ENCODE measurements around the gene DNER. TPM values are rescaled to one million over a fixed set of nuclear protein-coding genes. Genes with fewer than 3 reads are reported as not detected.

Gene DNER
- total RNA-seq, 1 donor from 2014 or later = 1.2 TPM

GRCh38 chr2:229492034-229492433 is 222.3 kb downstream of the DNER start:
- DNase-seq (ENCODE audit: low read depth) = no peak

- DNase-seq (ENCODE audit: low read depth) = no peak
Measured at GRCh38 chr2:229490167-229490566, 224.2 kb downstream of the DNER start.

- DNase-seq (ENCODE audit: low read depth) = no peak
Measured at GRCh38 chr2:229489016-229489415, 225.3 kb downstream of the DNER start.

DNA sequence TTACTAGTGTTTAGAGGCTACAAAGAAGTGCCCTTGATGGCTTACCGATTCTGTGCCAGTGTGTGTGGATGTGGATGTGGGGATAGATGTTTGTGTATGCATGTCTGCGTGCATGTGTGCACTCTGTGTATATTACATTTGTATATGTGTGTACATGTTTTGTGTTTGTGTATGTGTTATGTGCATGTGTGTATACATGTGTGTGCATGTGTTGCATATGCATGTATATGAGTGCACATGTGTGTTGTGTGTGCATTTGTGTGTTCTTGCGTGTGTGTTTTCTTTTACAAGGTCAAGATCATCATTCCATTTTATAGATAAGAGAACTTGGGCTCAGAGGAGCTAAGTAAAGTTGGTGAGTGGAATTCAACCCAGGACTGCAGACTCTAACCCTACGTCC is 226.1 kb downstream of the DNER start:
- no peak for DNase-seq (ENCODE audit: low read depth)

- no peak for DNase-seq (ENCODE audit: low read depth)
Measured at GRCh38 chr2:229486673-229487072, 227.7 kb downstream of the DNER start.

- DNase-seq (ENCODE audit: low read depth) = no peak
Measured at GRCh38 chr2:229485857-229486256, 228.5 kb downstream of the DNER start.

DNA sequence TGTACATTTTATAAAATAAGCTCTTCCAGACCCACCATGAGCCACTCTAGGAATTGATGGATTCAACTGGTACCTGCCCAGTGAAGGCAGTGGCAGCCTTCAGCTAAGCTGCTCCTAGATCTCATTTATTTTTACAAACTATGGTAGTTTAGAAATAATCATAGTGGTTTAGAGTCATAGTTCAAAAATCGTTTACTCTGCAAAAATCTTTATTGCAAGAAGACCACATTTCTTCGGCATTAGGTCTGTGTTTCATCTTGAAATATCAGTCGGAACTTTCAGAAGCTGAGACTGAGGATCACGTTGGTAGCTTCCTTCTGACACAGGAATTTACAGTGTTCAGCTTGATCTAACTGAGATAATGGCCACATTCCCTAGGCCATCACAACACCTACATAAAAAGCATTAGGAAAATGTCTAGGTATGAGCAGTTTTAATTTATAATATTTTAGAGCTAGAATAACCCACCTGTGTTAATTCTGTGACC is 237.0 kb downstream of the DNER start:
- DNase-seq (ENCODE audit: low read depth) = no peak

- peak; percentile 6 for DNase-seq (ENCODE audit: low read depth)
Measured at GRCh38 chr2:229475778-229476177, 238.6 kb downstream of the DNER start.

DNA sequence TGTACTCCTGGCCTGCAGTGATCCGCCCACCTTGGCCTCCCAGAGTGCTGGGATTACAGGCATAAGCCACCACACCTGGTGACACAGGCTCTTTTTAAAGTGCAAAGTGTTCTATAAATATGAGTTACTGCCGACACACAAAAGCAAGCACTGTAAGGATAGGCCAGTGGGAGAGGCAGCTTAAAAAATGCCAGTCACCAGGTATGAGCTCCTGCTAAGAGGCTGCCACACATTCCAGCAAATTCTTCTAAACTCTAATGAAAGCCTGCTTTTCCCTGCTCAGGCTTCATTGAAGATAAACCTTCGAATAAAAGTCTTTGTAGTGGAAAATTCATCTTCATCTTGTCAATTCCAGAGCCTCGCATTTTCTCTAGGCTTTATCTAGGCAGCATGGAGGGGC is 240.2 kb downstream of the DNER start:
- DNase-seq (ENCODE audit: low read depth) = no peak

DNA sequence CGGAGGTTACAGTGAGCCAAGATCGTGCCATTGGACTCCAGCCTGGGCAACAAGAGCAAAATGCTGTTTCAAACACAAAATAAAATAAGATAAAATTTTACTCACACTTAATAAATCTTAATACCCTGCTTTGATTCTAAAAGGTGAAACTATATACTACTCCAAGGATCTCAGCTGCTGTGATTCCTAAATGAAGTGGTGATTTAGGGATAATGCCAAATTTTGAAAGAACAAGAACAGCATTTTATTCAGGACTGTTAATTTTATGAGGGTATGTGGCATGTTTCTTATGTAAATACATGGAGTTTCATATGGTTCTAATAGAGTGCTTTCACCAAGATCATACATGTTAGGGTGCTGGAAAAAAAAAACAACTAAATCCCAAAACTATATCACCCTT is 243.6 kb downstream of the DNER start:
- no peak for DNase-seq (ENCODE audit: low read depth)

DNA sequence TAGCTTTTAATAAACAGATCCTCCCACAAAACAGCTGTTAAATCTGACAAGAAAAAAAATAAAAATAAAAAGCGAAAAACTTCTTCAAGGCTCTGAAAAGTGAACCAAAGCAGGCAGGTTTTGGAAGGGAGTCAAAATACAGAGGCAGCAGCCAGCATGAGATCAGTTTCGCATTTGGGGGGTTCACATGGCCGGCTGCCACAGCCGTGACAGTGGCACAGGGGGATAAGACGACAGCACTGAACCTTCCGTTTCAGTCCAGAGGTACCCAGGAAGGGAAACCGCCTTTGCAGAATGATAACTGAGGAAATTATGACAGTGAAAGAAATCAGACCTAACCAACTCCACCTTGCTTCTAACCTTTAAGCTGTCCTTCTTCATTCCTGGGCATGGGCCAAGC is 246.6 kb downstream of the DNER start:
- DNase-seq (ENCODE audit: low read depth) = no peak

DNA sequence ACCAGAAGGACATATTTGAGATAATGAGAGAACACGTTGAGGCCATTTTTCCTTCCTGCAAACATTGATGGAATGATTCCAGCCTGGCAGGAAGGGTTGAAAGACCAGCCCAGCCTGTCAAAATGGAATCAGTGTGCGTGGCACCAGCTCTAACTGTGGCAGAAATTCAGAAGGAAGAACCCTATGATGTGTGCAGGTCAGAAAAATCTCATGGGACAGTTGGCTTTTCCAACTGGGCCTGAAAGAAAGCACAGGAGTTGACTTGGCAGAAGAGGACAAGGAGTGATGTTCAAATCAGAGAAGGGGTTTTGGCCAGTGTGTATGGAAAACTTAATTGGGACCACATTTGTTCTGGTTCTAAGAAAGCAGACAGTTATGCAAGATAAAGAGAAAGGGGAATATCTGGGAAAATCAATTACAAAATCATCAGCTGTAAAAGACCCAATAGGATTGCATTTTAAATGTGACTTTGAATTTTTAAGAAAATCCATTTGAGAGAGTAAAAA is 250.5 kb downstream of the DNER start:
- no peak for DNase-seq (ENCODE audit: low read depth)

GRCh38 chr2:229462112-229462511 is 252.2 kb downstream of the DNER start:
- no peak for DNase-seq (ENCODE audit: low read depth)

- DNase-seq (ENCODE audit: low read depth) = no peak
Measured at GRCh38 chr2:229456091-229456490, 258.3 kb downstream of the DNER start.

GRCh38 chr2:229454934-229455631 is 259.3 kb downstream of the DNER start:
- DNase-seq (ENCODE audit: low read depth) = peak; percentile 23

DNA sequence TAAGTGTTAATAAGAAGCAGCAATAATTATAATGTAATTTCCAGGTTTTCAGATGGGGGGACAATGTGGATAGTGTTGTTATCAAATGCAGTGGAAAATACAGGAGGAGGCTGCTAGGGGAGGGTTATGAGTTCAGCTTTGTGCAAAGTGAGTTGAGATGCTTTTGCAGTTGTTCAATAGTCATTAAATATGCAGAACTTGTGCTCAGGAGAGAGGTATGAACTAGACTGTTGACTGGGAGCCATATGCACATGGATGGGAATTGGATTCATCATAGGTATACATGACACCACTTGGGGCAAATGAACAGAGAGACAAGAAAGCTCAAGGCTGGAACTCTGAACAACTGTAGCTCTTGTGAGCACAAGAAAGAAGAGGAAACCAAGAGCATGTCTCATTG is 261.1 kb downstream of the DNER start:
- DNase-seq (ENCODE audit: low read depth) = no peak

DNA sequence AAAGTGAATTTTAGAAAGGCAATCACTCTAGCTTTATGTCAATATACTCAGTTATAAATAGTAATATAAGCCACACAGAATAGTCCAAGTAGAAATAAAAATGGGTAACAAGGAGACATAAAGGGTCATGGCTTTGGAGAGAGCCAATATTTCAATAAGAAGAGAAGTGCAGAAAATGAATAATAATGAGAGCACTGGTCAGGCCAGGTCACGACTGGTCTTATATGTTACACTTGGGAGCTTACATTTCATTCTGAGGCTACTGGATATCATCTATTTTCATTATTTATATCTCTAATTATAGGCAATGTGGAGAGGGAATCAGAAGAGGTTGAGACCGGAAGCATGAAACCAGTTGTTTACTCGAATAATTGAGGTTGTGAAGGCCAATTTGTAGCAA is 262.5 kb downstream of the DNER start:
- no peak for DNase-seq (ENCODE audit: low read depth)

- no peak for DNase-seq (ENCODE audit: low read depth)
Measured at GRCh38 chr2:229447227-229447626, 267.1 kb downstream of the DNER start.

DNA sequence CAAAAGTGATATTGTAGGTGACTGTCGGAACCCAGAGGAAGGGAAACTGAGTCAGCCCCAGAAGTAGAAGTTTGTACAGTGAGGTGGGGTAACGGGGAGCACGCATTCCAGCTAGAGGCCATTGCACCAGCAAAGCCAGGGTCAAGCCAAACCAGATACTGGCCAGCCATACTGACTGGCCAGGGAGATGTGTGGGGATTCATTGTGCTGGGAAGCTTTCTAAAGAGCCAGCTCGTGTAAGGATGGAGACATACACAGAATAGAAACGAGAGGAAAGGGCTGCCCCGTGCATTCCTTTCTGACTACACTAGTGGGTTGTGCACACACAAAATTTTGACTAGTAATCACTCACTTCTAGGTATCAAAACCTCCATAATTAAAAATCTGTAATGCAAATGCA is 268.0 kb downstream of the DNER start:
- no peak for DNase-seq (ENCODE audit: low read depth)

DNA sequence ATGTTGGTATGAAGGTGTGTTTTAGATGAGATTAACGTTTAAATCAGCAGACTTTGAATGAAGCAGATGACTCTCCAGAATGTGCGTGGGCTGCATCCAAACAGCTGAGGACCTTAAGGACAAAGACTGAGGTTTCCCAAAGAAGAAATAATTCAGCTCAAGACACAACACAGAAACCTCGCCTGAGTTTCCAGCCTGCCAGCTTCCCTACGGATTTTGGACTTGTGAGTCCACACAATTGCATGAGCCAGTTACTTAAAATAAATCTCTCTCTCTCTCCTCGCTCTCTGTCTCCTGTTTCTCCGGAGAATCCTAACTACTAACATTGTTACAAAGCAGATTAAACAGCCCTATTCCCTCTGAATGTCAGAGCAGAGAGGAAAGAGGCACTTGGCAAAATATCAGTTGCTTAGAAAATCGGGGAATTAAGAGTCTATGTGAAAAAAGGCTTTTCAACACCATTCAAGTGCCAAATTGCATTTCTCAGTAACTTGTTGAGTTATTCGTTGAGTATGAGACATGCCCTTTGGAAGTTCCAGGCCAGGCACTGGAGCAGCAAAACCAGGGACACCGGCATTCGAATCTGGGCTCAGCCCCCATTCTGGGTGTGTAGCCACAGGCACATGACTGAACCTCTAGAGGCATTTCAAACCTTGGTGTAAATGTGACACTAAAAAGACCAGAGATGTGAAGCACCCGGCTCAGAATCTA is 268.7 kb downstream of the DNER start:
- DNase-seq (ENCODE audit: low read depth) = peak; percentile 2

DNA sequence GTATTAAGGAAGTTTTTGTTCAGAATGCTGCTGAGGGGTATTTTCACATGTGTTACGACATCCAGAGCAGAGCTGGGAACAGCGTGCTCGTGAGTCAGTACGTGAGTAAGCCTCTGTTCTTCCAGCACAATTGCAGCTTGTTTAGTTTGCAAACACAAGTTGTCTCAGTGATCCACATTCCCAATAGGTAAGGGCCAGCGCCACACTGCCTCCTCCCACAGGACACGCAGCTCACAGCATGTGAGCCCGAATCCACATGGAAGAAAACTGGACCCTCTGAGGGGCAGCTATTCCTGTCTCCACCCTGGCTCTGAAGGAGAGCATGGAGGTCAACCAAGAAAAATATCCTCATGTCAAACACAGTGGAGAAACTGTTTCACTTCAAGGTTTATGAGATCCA is 269.3 kb downstream of the DNER start:
- peak; percentile 89 for DNase-seq (ENCODE audit: low read depth)

GRCh38 chr2:229443546-229444268 is 270.6 kb downstream of the DNER start:
- no peak for DNase-seq (ENCODE audit: low read depth)

GRCh38 chr2:229443141-229443540 is 271.2 kb downstream of the DNER start:
- DNase-seq (ENCODE audit: low read depth) = no peak
